HG02870 (cell line): Measurements from ENCODE around the gene MMP17.

Source experiments
- ATAC-seq: cut with Tn5 transposase; IDR thresholded peaks from one replicate; pipeline ENCODE4 v1.9.1; 2021; ENCODE audit warnings: mild to moderate bottlenecking, moderate library complexity; ENCODE audit not compliant: unreplicated experiment

The MMP17 gene

GRCh38 chr12:131847456-131847855 is 19.3 kb downstream of the MMP17 start:
- ATAC-seq, result no peak

GRCh38 chr12:131848753-131849152 is 20.6 kb downstream of the MMP17 start:
- no peak for ATAC-seq

- no peak for ATAC-seq
These were observed 21.7 kb downstream of the MMP17 start for GRCh38 chr12:131849700-131850553.

- no peak for ATAC-seq
These were observed 22.8 kb downstream of the MMP17 start for GRCh38 chr12:131850856-131851559.

GRCh38 chr12:131851741-131852550 is 23.8 kb downstream of the MMP17 start:
- no peak for ATAC-seq

- no peak for ATAC-seq
These were observed 24.5 kb downstream of the MMP17 start for GRCh38 chr12:131852551-131853299.

GRCh38 chr12:131853832-131854797 is 25.9 kb downstream of the MMP17 start:
- ATAC-seq, result no peak

GRCh38 chr12:131854861-131855476 is 26.8 kb downstream of the MMP17 start:
- ATAC-seq, result no peak

- no peak for ATAC-seq
These were observed 27.4 kb downstream of the MMP17 start for GRCh38 chr12:131855521-131856142.

GRCh38 chr12:131856366-131857097 is 28.3 kb downstream of the MMP17 start:
- ATAC-seq, result no peak

- no peak for ATAC-seq
These were observed 30.0 kb downstream of the MMP17 start for GRCh38 chr12:131857908-131858850.

- ATAC-seq, result no peak
These were observed 32.5 kb downstream of the MMP17 start for GRCh38 chr12:131860472-131861260.

- no peak for ATAC-seq
These were observed 33.3 kb downstream of the MMP17 start for GRCh38 chr12:131861261-131862083.

- no peak for ATAC-seq
These were observed 33.9 kb downstream of the MMP17 start for GRCh38 chr12:131862084-131862441.

- no peak for ATAC-seq
These were observed 34.4 kb downstream of the MMP17 start for GRCh38 chr12:131862600-131862993.
